Karpas-422 (cell line): ENCODE measurements around the gene MIER2. TPM values are rescaled to one million over a fixed set of nuclear protein-coding genes. Genes with fewer than 3 reads are reported as not detected.

Source experiments
- DNase-seq: peaks from one replicate; pipeline ENCODE4 v3.0.0-alpha.2; 2015
- H2AFZ ChIP-seq: fragments of 200-600 bp; sonication (generic); 2 replicates; pipeline ENCODE4 v1.6.1; 2014; ENCODE audit warnings: antibody characterized with exemption, low read length, mixed read lengths
- H3K27ac ChIP-seq: fragments of 200-600 bp; sonication (generic); 2 replicates; pipeline ENCODE4 v1.5.1; 2014; ENCODE audit warnings: mild to moderate bottlenecking, low read length, moderate library complexity
- H3K27me3 ChIP-seq: fragments of 200-600 bp; sonication (generic); 2 replicates; pipeline ENCODE4 v1.6.1; 2014; ENCODE audit warnings: low read length, mixed read lengths
- H3K36me3 ChIP-seq: fragments of 200-600 bp; sonication (generic); 2 replicates; pipeline ENCODE4 v1.6.1; 2014; ENCODE audit warnings: low read length, mixed read lengths; ENCODE audit not compliant: insufficient read depth
- H3K4me1 ChIP-seq: fragments of 200-600 bp; sonication (generic); 2 replicates; pipeline ENCODE4 v1.6.1; 2014; ENCODE audit warnings: mild to moderate bottlenecking, low read length, mixed read lengths
- H3K4me2 ChIP-seq: fragments of 200-600 bp; sonication (generic); 2 replicates; pipeline ENCODE4 v1.6.1; 2014; ENCODE audit warnings: low read length, low read depth, mild to moderate bottlenecking; ENCODE audit not compliant: poor library complexity, severe bottlenecking
- H3K4me3 ChIP-seq: fragments of 200-600 bp; sonication (generic); 2 replicates; pipeline ENCODE4 v1.5.1; 2014; ENCODE audit warnings: mild to moderate bottlenecking, antibody characterized with exemption, low read length, mixed read lengths
- H3K79me2 ChIP-seq: fragments of 200-600 bp; sonication (generic); 2 replicates; pipeline ENCODE4 v1.6.1; 2014; ENCODE audit warnings: mild to moderate bottlenecking, low read length, mixed read lengths
- H3K9ac ChIP-seq: fragments of 200-600 bp; sonication (generic); 2 replicates; pipeline ENCODE4 v1.6.0; 2014; ENCODE audit warnings: low read length
- H3K9me2 ChIP-seq: fragments of 200-600 bp; sonication (generic), shearing (Covaris generic); replicated peaks from 2 replicates; pipeline ENCODE4 v1.6.0; 2014; ENCODE audit warnings: mild to moderate bottlenecking, low read length, moderate library complexity; ENCODE audit not compliant: insufficient read depth
- H3K9me3 ChIP-seq: fragments of 300-700, 200-600 bp; sonication (generic); 2 replicates; pipeline ENCODE4 v1.6.1; 2014; ENCODE audit warnings: low read length, mixed read lengths
- H4K20me1 ChIP-seq: fragments of 200-600 bp; sonication (generic); 2 replicates; pipeline ENCODE4 v1.6.1; 2014; ENCODE audit warnings: mild to moderate bottlenecking, antibody characterized with exemption, low read length, low read depth; ENCODE audit not compliant: insufficient read depth
- total RNA-seq: library from RNA; depleted of rRNA; stranded (reverse); fragments of >200 nt; shearing (Covaris generic); gene quantifications from 2 replicates; pipeline ENCODE4 v1.2.3, GENCODE V29; 2014; ENCODE audit warnings: low replicate concordance

MIER2 gene
- total RNA-seq, 1 experiment from 2014 or later, result 15.3 TPM

- DNase-seq, result peak; percentile 34
- peaks cover 9% of the 10 kb centered on the region for H3K4me1 ChIP-seq
- no peak overlapping the region for H2AFZ ChIP-seq
- H3K9ac ChIP-seq, result no peak overlapping the region
- H3K27ac ChIP-seq, result no peak overlapping the region
- no peaks in the 10 kb centered on the region for H3K27me3 ChIP-seq
- peaks cover 3% of the 10 kb centered on the region for H3K9me3 ChIP-seq
- H3K4me2 ChIP-seq, result no peak overlapping the region
- H4K20me1 ChIP-seq, result peaks cover 5% of the 10 kb centered on the region; the same call in 1 of the 2 replicates
- H3K79me2 ChIP-seq, result peaks cover 91% of the 10 kb centered on the region
- H3K36me3 ChIP-seq, result peaks cover 61% of the 10 kb centered on the region
- H3K4me3 ChIP-seq, result no peak overlapping the region
- no peaks in the 10 kb centered on the region for H3K9me2 ChIP-seq
Measured at GRCh38 chr19:338421-338820, 6.2 kb downstream of the MIER2 start.

GRCh38 chr19:336067-336614 lies 8.5 kb downstream of the MIER2 start:
- Histone ChIP-seq H4K20me1 (no peaks in the 10 kb centered on the region), H3K27ac (no peak overlapping the region), H3K4me1 (no peaks in the 10 kb centered on the region), H3K4me3 (no peak overlapping the region), H3K4me2 (no peak overlapping the region), H3K9ac (no peak overlapping the region), H3K9me3 (peaks cover 6% of the 10 kb centered on the region), H2AFZ (no peak overlapping the region), H3K27me3 (no peaks in the 10 kb centered on the region), H3K36me3 (peaks cover 53% of the 10 kb centered on the region), H3K9me2 (no peaks in the 10 kb centered on the region), H3K79me2 (peaks cover 72% of the 10 kb centered on the region)
- peak; percentile 7 for DNase-seq

- DNase-seq, result peak; percentile 5
- Histone ChIP-seq H3K27me3 (no peaks in the 10 kb centered on the region), H3K9me3 (peaks cover 12% of the 10 kb centered on the region), H3K9ac (no peak overlapping the region), H4K20me1 (no peaks in the 10 kb centered on the region), H3K4me1 (no peaks in the 10 kb centered on the region), H3K27ac (no peak overlapping the region), H3K9me2 (no peaks in the 10 kb centered on the region), H3K79me2 (peaks cover 72% of the 10 kb centered on the region), H3K36me3 (peaks cover 56% of the 10 kb centered on the region), H3K4me3 (no peak overlapping the region), H3K4me2 (no peak overlapping the region), H2AFZ (no peak overlapping the region)
Measured at GRCh38 chr19:335486-336066, 9.0 kb downstream of the MIER2 start.

- H3K4me2 ChIP-seq, result no peak overlapping the region
- no peaks in the 10 kb centered on the region for H3K4me1 ChIP-seq
- no peak overlapping the region for H3K27ac ChIP-seq
- H3K4me3 ChIP-seq, result no peak overlapping the region
- no peaks in the 10 kb centered on the region for H3K9me2 ChIP-seq
- H3K79me2 ChIP-seq, result peaks cover 69% of the 10 kb centered on the region
- no peaks in the 10 kb centered on the region for H3K27me3 ChIP-seq
- H4K20me1 ChIP-seq, result no peaks in the 10 kb centered on the region
- peaks cover 12% of the 10 kb centered on the region for H3K9me3 ChIP-seq
- no peak overlapping the region for H2AFZ ChIP-seq
- no peak overlapping the region for H3K9ac ChIP-seq
- peaks cover 57% of the 10 kb centered on the region for H3K36me3 ChIP-seq
- DNase-seq, result peak; percentile 16
Measured at GRCh38 chr19:335072-335471, 9.5 kb downstream of the MIER2 start.

GRCh38 chr19:334296-335071 lies 10.1 kb downstream of the MIER2 start:
- peaks cover 57% of the 10 kb centered on the region for H3K36me3 ChIP-seq
- peaks cover 67% of the 10 kb centered on the region for H3K79me2 ChIP-seq
- no peak overlapping the region for H3K4me3 ChIP-seq
- no peaks in the 10 kb centered on the region for H4K20me1 ChIP-seq
- no peaks in the 10 kb centered on the region for H3K9me2 ChIP-seq
- H3K4me1 ChIP-seq, result no peaks in the 10 kb centered on the region
- no peak overlapping the region for H3K9ac ChIP-seq
- no peaks in the 10 kb centered on the region for H3K27me3 ChIP-seq
- H2AFZ ChIP-seq, result no peak overlapping the region
- H3K9me3 ChIP-seq, result peaks cover 12% of the 10 kb centered on the region
- no peak overlapping the region for H3K27ac ChIP-seq
- no peak for DNase-seq
- no peak overlapping the region for H3K4me2 ChIP-seq

GRCh38 chr19:330503-330902 lies 14.1 kb downstream of the MIER2 start:
- Histone ChIP-seq H3K27me3 (no peaks in the 10 kb centered on the region), H3K9me3 (peaks cover 26% of the 10 kb centered on the region), H3K4me1 (no peaks in the 10 kb centered on the region), H3K36me3 (peaks cover 72% of the 10 kb centered on the region), H3K4me3 (no peak overlapping the region), H4K20me1 (no peaks in the 10 kb centered on the region), H3K27ac (no peak overlapping the region), H3K79me2 (peaks cover 40% of the 10 kb centered on the region), H3K4me2 (no peak overlapping the region), H2AFZ (no peak overlapping the region), H3K9ac (no peak overlapping the region), H3K9me2 (no peaks in the 10 kb centered on the region)
- no peak for DNase-seq

GRCh38 chr19:329876-330275 lies 14.7 kb downstream of the MIER2 start:
- no peaks in the 10 kb centered on the region for H4K20me1 ChIP-seq
- no peaks in the 10 kb centered on the region for H3K27me3 ChIP-seq
- no peak overlapping the region for H3K4me2 ChIP-seq
- no peak overlapping the region for H2AFZ ChIP-seq
- no peaks in the 10 kb centered on the region for H3K4me1 ChIP-seq
- no peak for DNase-seq
- H3K79me2 ChIP-seq, result peaks cover 34% of the 10 kb centered on the region
- no peak overlapping the region for H3K27ac ChIP-seq
- H3K36me3 ChIP-seq, result peaks cover 69% of the 10 kb centered on the region
- H3K4me3 ChIP-seq, result no peak overlapping the region
- H3K9me3 ChIP-seq, result peaks cover 26% of the 10 kb centered on the region
- no peaks in the 10 kb centered on the region for H3K9me2 ChIP-seq
- no peak overlapping the region for H3K9ac ChIP-seq

- Histone ChIP-seq H3K4me2 (no peak overlapping the region), H3K9ac (no peak overlapping the region), H3K27ac (no peak overlapping the region), H3K9me2 (no peaks in the 10 kb centered on the region), H3K4me3 (no peak overlapping the region), H3K79me2 (peaks cover 32% of the 10 kb centered on the region), H4K20me1 (no peaks in the 10 kb centered on the region), H3K36me3 (peaks cover 68% of the 10 kb centered on the region), H3K27me3 (no peaks in the 10 kb centered on the region), H3K9me3 (peaks cover 26% of the 10 kb centered on the region), H2AFZ (no peak overlapping the region), H3K4me1 (no peaks in the 10 kb centered on the region)
- DNase-seq, result peak; percentile 55
Measured at GRCh38 chr19:328025-328505, 16.5 kb downstream of the MIER2 start.
